Karpas-422 (cell line): ENCODE measurements around the gene NFIA. TPM values are rescaled to one million over a fixed set of nuclear protein-coding genes. Genes with fewer than 3 reads are reported as not detected.

Experiments
- DNase-seq: peaks from one replicate; pipeline ENCODE4 v3.0.0-alpha.2; 2015
- H2AFZ ChIP-seq: fragments of 200-600 bp; sonication (generic); 2 replicates; pipeline ENCODE4 v1.6.1; 2014; ENCODE audit warnings: antibody characterized with exemption, low read length, mixed read lengths
- H3K27ac ChIP-seq: fragments of 200-600 bp; sonication (generic); 2 replicates; pipeline ENCODE4 v1.5.1; 2014; ENCODE audit warnings: mild to moderate bottlenecking, low read length, moderate library complexity
- H3K27me3 ChIP-seq: fragments of 200-600 bp; sonication (generic); 2 replicates; pipeline ENCODE4 v1.6.1; 2014; ENCODE audit warnings: low read length, mixed read lengths
- H3K36me3 ChIP-seq: fragments of 200-600 bp; sonication (generic); 2 replicates; pipeline ENCODE4 v1.6.1; 2014; ENCODE audit warnings: low read length, mixed read lengths; ENCODE audit not compliant: insufficient read depth
- H3K4me1 ChIP-seq: fragments of 200-600 bp; sonication (generic); 2 replicates; pipeline ENCODE4 v1.6.1; 2014; ENCODE audit warnings: mild to moderate bottlenecking, low read length, mixed read lengths
- H3K4me2 ChIP-seq: fragments of 200-600 bp; sonication (generic); 2 replicates; pipeline ENCODE4 v1.6.1; 2014; ENCODE audit warnings: low read length, low read depth, mild to moderate bottlenecking; ENCODE audit not compliant: poor library complexity, severe bottlenecking
- H3K4me3 ChIP-seq: fragments of 200-600 bp; sonication (generic); 2 replicates; pipeline ENCODE4 v1.5.1; 2014; ENCODE audit warnings: mild to moderate bottlenecking, antibody characterized with exemption, low read length, mixed read lengths
- H3K79me2 ChIP-seq: fragments of 200-600 bp; sonication (generic); 2 replicates; pipeline ENCODE4 v1.6.1; 2014; ENCODE audit warnings: mild to moderate bottlenecking, low read length, mixed read lengths
- H3K9ac ChIP-seq: fragments of 200-600 bp; sonication (generic); 2 replicates; pipeline ENCODE4 v1.6.0; 2014; ENCODE audit warnings: low read length
- H3K9me2 ChIP-seq: fragments of 200-600 bp; sonication (generic), shearing (Covaris generic); replicated peaks from 2 replicates; pipeline ENCODE4 v1.6.0; 2014; ENCODE audit warnings: mild to moderate bottlenecking, low read length, moderate library complexity; ENCODE audit not compliant: insufficient read depth
- H3K9me3 ChIP-seq: fragments of 300-700, 200-600 bp; sonication (generic); 2 replicates; pipeline ENCODE4 v1.6.1; 2014; ENCODE audit warnings: low read length, mixed read lengths
- H4K20me1 ChIP-seq: fragments of 200-600 bp; sonication (generic); 2 replicates; pipeline ENCODE4 v1.6.1; 2014; ENCODE audit warnings: mild to moderate bottlenecking, antibody characterized with exemption, low read length, low read depth; ENCODE audit not compliant: insufficient read depth
- total RNA-seq: library from RNA; depleted of rRNA; stranded (reverse); fragments of >200 nt; shearing (Covaris generic); gene quantifications from 2 replicates; pipeline ENCODE4 v1.2.3, GENCODE V29; 2014; ENCODE audit warnings: low replicate concordance

The NFIA gene
- total RNA-seq, 1 experiment from 2014 or later = 38.3 TPM

GRCh38 chr1:61504852-61505390 lies 422.6 kb downstream of the NFIA start:
- Histone ChIP-seq H3K9me2 (no peaks in the 10 kb centered on the region), H3K4me1 (no peaks in the 10 kb centered on the region), H3K9ac (no peak overlapping the region), H4K20me1 (no peaks in the 10 kb centered on the region), H3K4me3 (no peak overlapping the region), H3K27me3 (no peaks in the 10 kb centered on the region), H3K27ac (no peak overlapping the region), H3K9me3 (no peaks in the 10 kb centered on the region), H3K36me3 (no peaks in the 10 kb centered on the region), H3K79me2 (no peaks in the 10 kb centered on the region), H2AFZ (no peak overlapping the region), H3K4me2 (no peak overlapping the region)
- no peak for DNase-seq

GRCh38 chr1:61506236-61506635 lies 423.9 kb downstream of the NFIA start:
- Histone ChIP-seq H3K4me2 (no peak overlapping the region), H2AFZ (no peak overlapping the region), H3K79me2 (no peaks in the 10 kb centered on the region), H4K20me1 (no peaks in the 10 kb centered on the region), H3K27ac (no peak overlapping the region), H3K9me3 (no peaks in the 10 kb centered on the region), H3K27me3 (no peaks in the 10 kb centered on the region), H3K4me1 (no peaks in the 10 kb centered on the region), H3K9ac (no peak overlapping the region), H3K4me3 (no peak overlapping the region), H3K9me2 (no peaks in the 10 kb centered on the region), H3K36me3 (no peaks in the 10 kb centered on the region)
- DNase-seq = no peak

- Histone ChIP-seq H3K9me3 (no peaks in the 10 kb centered on the region), H3K4me3 (no peak overlapping the region), H2AFZ (no peak overlapping the region), H3K4me2 (no peak overlapping the region), H3K4me1 (no peaks in the 10 kb centered on the region), H3K9me2 (no peaks in the 10 kb centered on the region), H3K9ac (no peak overlapping the region), H3K79me2 (no peaks in the 10 kb centered on the region), H4K20me1 (no peaks in the 10 kb centered on the region), H3K27ac (no peak overlapping the region), H3K36me3 (no peaks in the 10 kb centered on the region), H3K27me3 (no peaks in the 10 kb centered on the region)
- DNase-seq = no peak
These were observed 424.7 kb downstream of the NFIA start for GRCh38 chr1:61506944-61507500.
